Hepatocyte (in vitro differentiated cells): ENCODE data around the gene C20orf144.

Source experiments
- CTCF ChIP-seq: fragments of 200-600 bp; sonication (generic); IDR thresholded peaks from 2 replicates; pipeline ENCODE4 v1.5.1; 2016; ENCODE audit warnings: antibody characterized with exemption, mild to moderate bottlenecking; ENCODE audit not compliant: poor library complexity
- EZH2 ChIP-seq: fragments of 200-600 bp; sonication (generic); IDR thresholded peaks from 2 replicates; pipeline ENCODE4 v1.6.1; 2016; ENCODE audit warnings: antibody characterized with exemption, mild to moderate bottlenecking, borderline replicate concordance
- EZH2phosphoT487 ChIP-seq: fragments of 200-600 bp; sonication (generic); IDR thresholded peaks from one replicate; pipeline ENCODE4 v1.6.1; 2018; ENCODE audit warnings: antibody characterized with exemption, mild to moderate bottlenecking, low read depth, moderate library complexity; ENCODE audit not compliant: unreplicated experiment, severe bottlenecking

GRCh38 chr20:33627577-33628216 is 34.4 kb upstream of the C20orf144 start:
- TF ChIP-seq CTCF (no peak), EZH2 (no peak), EZH2phosphoT487 (no peak)
